HG03139 (cell line): ENCODE results near the gene MRPS27.
"Not testable (repeated sequence)": the region's sequence is repeated elsewhere in the genome, so short reads cannot be mapped to it uniquely, and the experiment has no call there.

Experiments
- ATAC-seq: cut with Tn5 transposase; IDR thresholded peaks from one replicate; pipeline ENCODE4 v1.9.1; 2021; ENCODE audit not compliant: unreplicated experiment

The MRPS27 gene

GRCh38 chr5:72326306-72326649, 6.2 kb upstream of the MRPS27 start:
- no peak for ATAC-seq

GRCh38 chr5:72325566-72326305, 5.7 kb upstream of the MRPS27 start:
- no peak for ATAC-seq

- no peak for ATAC-seq
Observed at GRCh38 chr5:72324189-72324825, 4.3 kb upstream of the MRPS27 start.

GRCh38 chr5:72319435-72319975, 535 bp downstream of the MRPS27 start:
- not testable (repeated sequence) for ATAC-seq

GRCh38 chr5:72314571-72315172, 5.4 kb downstream of the MRPS27 start:
- no peak for ATAC-seq

- no peak for ATAC-seq
Observed at GRCh38 chr5:72313141-72313540, 6.9 kb downstream of the MRPS27 start.

GRCh38 chr5:72308853-72309191, 11.2 kb downstream of the MRPS27 start:
- ATAC-seq, result no peak

GRCh38 chr5:72307968-72308852, 11.8 kb downstream of the MRPS27 start:
- peak; percentile 95 for ATAC-seq

- ATAC-seq, result no peak
Observed at GRCh38 chr5:72307573-72307967, 12.5 kb downstream of the MRPS27 start.

GRCh38 chr5:72305194-72306142, 14.6 kb downstream of the MRPS27 start:
- ATAC-seq, result no peak

- no peak for ATAC-seq
Observed at GRCh38 chr5:72302171-72302570, 17.9 kb downstream of the MRPS27 start.

- ATAC-seq, result peak; percentile 54
Observed at GRCh38 chr5:72301557-72301956, 18.5 kb downstream of the MRPS27 start.

- no peak for ATAC-seq
Observed at GRCh38 chr5:72300590-72301339, 19.3 kb downstream of the MRPS27 start.

GRCh38 chr5:72298711-72299110, 21.3 kb downstream of the MRPS27 start:
- no peak for ATAC-seq

- peak; percentile 41 for ATAC-seq
Observed at GRCh38 chr5:72298136-72298535, 21.9 kb downstream of the MRPS27 start.

GRCh38 chr5:72296256-72296655, 23.8 kb downstream of the MRPS27 start:
- ATAC-seq, result no peak

GRCh38 chr5:72295539-72295938, 24.5 kb downstream of the MRPS27 start:
- ATAC-seq, result no peak

GRCh38 chr5:72294473-72294872, 25.6 kb downstream of the MRPS27 start:
- no peak for ATAC-seq

- no peak for ATAC-seq
Observed at GRCh38 chr5:72293495-72294055, 26.5 kb downstream of the MRPS27 start.
